Measurements from ENCODE around the gene SLC13A2. TPM values are rescaled to one million over a fixed set of nuclear protein-coding genes. Genes with fewer than 3 reads are reported as not detected.

The SLC13A2 gene
- total RNA-seq, 5 donors from 2014 or later (not counting 1 experiment from before 2014, with no cell fraction given): not detected

- Histone ChIP-seq H3K27ac (ENCODE audit: low read length) (no peak overlapping the region), H3K36me3 (ENCODE audit: control insufficient read depth in 2 of 2, extremely low read depth in 1 of 2, insufficient read depth in 1 of 2, low read length in 1 of 2) (peaks cover 0 to 12% of the 10 kb centered on the region in 2 donors), H3K27me3 (replicated peaks in 1 of 2; ENCODE audit: control insufficient read depth in 2 of 2, extremely low read depth in 1 of 2, insufficient read depth in 2 of 2, low read length in 1 of 2) (no peaks in the 10 kb centered on the region), H3K4me1 (ENCODE audit: control insufficient read depth in 1 of 2, extremely low read depth in 1 of 2, insufficient read depth in 2 of 2, low read length in 2 of 2) (peaks cover 29 to 41% of the 10 kb centered on the region in 2 experiments), H3K4me3 (ENCODE audit: control insufficient read depth in 1 of 2, extremely low read depth in 1 of 2, low read length in 1 of 2) (no peak overlapping the region), H3K9me3 (no peaks in the 10 kb centered on the region)
- POLR2A ChIA-PET: no interaction called here
- H3K27me3 Mint-ChIP-seq: no peaks in the 10 kb centered on the region
- no peak overlapping the region for H3K4me3 Mint-ChIP-seq
- 89% methylated on average over 4 of the region's 6 CpGs for WGBS (ENCODE audit: insufficient coverage)
- DNase-seq (no peak), ATAC-seq (replicated peaks in 1 of 4) (no peak)
- peaks cover 33 to 38% (median 36%) of the 10 kb centered on the region in 3 donors for H3K4me1 Mint-ChIP-seq
- no peak overlapping the region for H3K27ac Mint-ChIP-seq
- H3K36me3 Mint-ChIP-seq: peaks cover 7% of the 10 kb centered on the region
- CTCF ChIA-PET: interaction anchor here in 1 of 2 donors (0.8 kb wide), 1 partner anchor 31 kb away, joined by 3 read pairs; the partner anchor contains the start of gene ALDOC
- no peaks in the 10 kb centered on the region for H3K9me3 Mint-ChIP-seq
Observed at GRCh38 chr17:28545787-28546415, 72.5 kb downstream of the SLC13A2 start.

GRCh38 chr17:28547096-28547622 lies 73.7 kb downstream of the SLC13A2 start:
- Mint-ChIP-seq H3K4me3 (peak overlapping the region in 1 of 3 donors; percentile 97), H3K27ac (peak overlapping the region; percentile 79 to 90), H3K36me3 (peaks cover 7% of the 10 kb centered on the region), H3K9me3 (no peaks in the 10 kb centered on the region), H3K4me1 (peaks cover 43 to 49% (median 48%) of the 10 kb centered on the region in 3 donors), H3K27me3 (no peaks in the 10 kb centered on the region)
- 100% methylated on average over 9 of the region's 14 CpGs for WGBS (ENCODE audit: insufficient coverage)
- Histone ChIP-seq H3K4me1 (ENCODE audit: control insufficient read depth in 1 of 2, extremely low read depth in 1 of 2, insufficient read depth in 2 of 2, low read length in 2 of 2) (peaks cover 34 to 52% of the 10 kb centered on the region in 2 experiments), H3K9me3 (no peaks in the 10 kb centered on the region), H3K27me3 (replicated peaks in 1 of 2; ENCODE audit: control insufficient read depth in 2 of 2, extremely low read depth in 1 of 2, insufficient read depth in 2 of 2, low read length in 1 of 2) (no peaks in the 10 kb centered on the region), H3K27ac (ENCODE audit: low read length) (peak overlapping the region; percentile 16), H3K36me3 (ENCODE audit: control insufficient read depth in 2 of 2, extremely low read depth in 1 of 2, insufficient read depth in 1 of 2, low read length in 1 of 2) (peaks cover 0 to 12% of the 10 kb centered on the region in 2 donors), H3K4me3 (ENCODE audit: control insufficient read depth in 1 of 2, extremely low read depth in 1 of 2, low read length in 1 of 2) (peak overlapping the region in 1 of 2 donors; percentile 25)
- no peak for DNase-seq
- POLR2A ChIA-PET: no interaction called here
- CTCF ChIA-PET: no interaction called here
- no peak for ATAC-seq (replicated peaks in 1 of 4)

Other genes with a start within 250 kb of the SLC13A2 start
- gene TMEM97, start 154.4 kb upstream of the SLC13A2 start, total RNA-seq: 1 to 10 TPM; 3.4 to 7.2 (median 5.1) TPM
- 10 to 100 TPM; 29.3 to 55.4 (median 33.8) TPM for gene IFT20, start 138.2 kb upstream of the SLC13A2 start, total RNA-seq
- gene TNFAIP1, start 137.9 kb upstream of the SLC13A2 start, total RNA-seq: 10 to 100 TPM; 12.1 to 28.9 (median 23.3) TPM
- gene POLDIP2, start 116.1 kb upstream of the SLC13A2 start, total RNA-seq: 10 to 100 TPM; 29.2 to 38.7 (median 33.2) TPM
- not detected for gene SEBOX, start 108.4 kb upstream of the SLC13A2 start, total RNA-seq
- gene VTN, start 103.3 kb upstream of the SLC13A2 start, total RNA-seq: 1 to 10 TPM in 3 of 5 donors, under 1 TPM in 2; 0.50 to 1.9 (median 1.2) TPM
- gene SARM1, start 102.0 kb upstream of the SLC13A2 start, total RNA-seq: 10 to 100 TPM; 26.0 to 42.3 (median 37.9) TPM
- 1 to 10 TPM in 4 of 5 donors, under 1 TPM in 1; 0.93 to 2.7 (median 2.5) TPM for gene SLC46A1, start 67.4 kb upstream of the SLC13A2 start, total RNA-seq
- gene FOXN1, start 32.7 kb downstream of the SLC13A2 start, total RNA-seq: not detected
- 10 to 100 TPM; 37.7 to 51.7 (median 44.5) TPM for gene UNC119, start 79.0 kb downstream of the SLC13A2 start, total RNA-seq
- 10 to 100 TPM; 54.9 to 63.0 (median 60.9) TPM for gene PIGS, start 97.9 kb downstream of the SLC13A2 start, total RNA-seq
- 10 to 100 TPM; 27.0 to 31.0 (median 28.4) TPM for gene ALDOC, start 103.3 kb downstream of the SLC13A2 start, total RNA-seq
- gene SPAG5, start 125.4 kb downstream of the SLC13A2 start, total RNA-seq: 10 to 100 TPM in 3 of 5 donors, 1 to 10 TPM in 2; 7.7 to 26.5 (median 10.3) TPM
- 10 to 100 TPM; 14.2 to 26.1 (median 21.9) TPM for gene RSKR, start 140.5 kb downstream of the SLC13A2 start, total RNA-seq
- gene BLTP2, start 171.5 kb downstream of the SLC13A2 start, total RNA-seq: 100 to 1,000 TPM; 129 to 156 (median 138) TPM
- 10 to 100 TPM; 25.3 to 45.8 (median 43.9) TPM for gene SDF2, start 188.3 kb downstream of the SLC13A2 start, total RNA-seq
- 100 to 1,000 TPM in 2 of 5 donors, 10 to 100 TPM in 3; 89.2 to 129 (median 95.7) TPM for gene SUPT6H, start 188.6 kb downstream of the SLC13A2 start, total RNA-seq
- 10 to 100 TPM in 3 of 5 donors, 1 to 10 TPM in 2; 5.6 to 11.6 (median 10.2) TPM for gene PROCA1, start 238.2 kb downstream of the SLC13A2 start, total RNA-seq
- 10 to 100 TPM in 3 of 5 donors, 1 to 10 TPM in 2; 7.6 to 82.8 (median 11.0) TPM for gene RAB34, start 244.2 kb downstream of the SLC13A2 start, total RNA-seq
- gene RPL23A, start 246.3 kb downstream of the SLC13A2 start, total RNA-seq: 1,000 to 10,000 TPM; 2,927 to 3,276 (median 3,036) TPM

Data from T-cell (primary cell).